GM18526 (cell line): ENCODE data around the gene SCAPER.
A peak's percentile ranks its signal among the peaks of the same experiment; 100 is the strongest.

Experiments used
- POLR2A ChIP-seq: IDR thresholded peaks from 3 replicates; pipeline ENCODE4 v1.6.1; 2011; ENCODE audit not compliant: insufficient read length; ENCODE audit errors: extremely low read depth

The SCAPER gene

DNA sequence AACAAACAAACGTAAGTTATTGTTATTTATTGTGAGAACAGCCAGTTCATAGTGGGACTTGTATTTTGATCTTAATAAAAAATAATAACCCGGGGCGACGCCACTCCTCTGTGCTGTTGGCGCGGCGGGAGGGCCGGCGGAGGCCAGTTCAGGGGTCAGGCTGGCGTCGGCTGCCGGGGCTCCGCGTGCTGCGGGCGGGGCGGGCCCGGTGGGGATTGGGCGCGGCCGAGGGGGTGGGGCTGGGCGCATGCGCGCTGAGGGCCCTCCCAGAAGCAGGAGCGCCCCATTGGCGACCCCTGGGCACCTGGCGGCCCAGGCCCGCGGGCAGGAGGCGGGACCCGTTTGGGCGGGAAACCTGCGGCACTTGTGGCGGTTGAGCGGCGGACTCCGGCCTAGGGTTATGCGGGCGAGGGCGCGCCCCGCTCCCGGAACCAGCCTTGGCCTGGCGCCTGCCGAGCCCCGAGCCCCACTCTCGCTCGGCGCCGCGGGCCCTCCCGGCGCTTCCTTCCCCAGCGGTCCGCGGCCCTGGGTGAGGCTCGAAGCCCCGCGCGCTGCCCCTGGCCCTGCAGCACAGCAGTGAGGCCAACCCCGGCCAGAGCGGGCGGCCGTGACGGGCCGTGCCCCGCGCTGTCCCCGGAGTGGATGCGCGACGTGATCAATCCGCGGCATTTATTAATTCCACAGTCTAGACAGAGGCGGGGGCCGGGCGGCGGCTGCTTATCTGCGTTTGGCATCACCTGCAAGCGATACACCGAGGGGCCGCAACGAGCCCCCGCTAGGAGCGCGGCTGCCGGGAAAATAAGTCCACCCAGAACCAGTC lies 562.5 kb downstream of the SCAPER start:
- TF ChIP-seq POLR2A = no peak

DNA sequence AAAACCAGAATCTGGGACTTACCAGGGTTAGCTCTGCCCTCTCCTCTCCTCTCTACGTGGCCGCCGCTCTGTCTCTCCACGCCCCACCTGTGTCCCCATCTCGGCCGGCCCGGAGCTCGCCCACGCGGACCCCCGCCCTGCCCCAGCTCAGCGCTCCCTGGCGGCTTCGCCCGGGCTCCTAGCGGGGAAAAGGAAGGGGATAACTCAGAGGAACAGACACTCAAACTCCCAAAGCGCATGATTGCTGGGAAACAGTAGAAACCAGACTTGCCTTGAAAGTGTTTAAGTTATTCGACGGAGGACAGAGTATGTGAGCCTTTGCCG lies 563.1 kb downstream of the SCAPER start:
- no peak for TF ChIP-seq POLR2A

DNA sequence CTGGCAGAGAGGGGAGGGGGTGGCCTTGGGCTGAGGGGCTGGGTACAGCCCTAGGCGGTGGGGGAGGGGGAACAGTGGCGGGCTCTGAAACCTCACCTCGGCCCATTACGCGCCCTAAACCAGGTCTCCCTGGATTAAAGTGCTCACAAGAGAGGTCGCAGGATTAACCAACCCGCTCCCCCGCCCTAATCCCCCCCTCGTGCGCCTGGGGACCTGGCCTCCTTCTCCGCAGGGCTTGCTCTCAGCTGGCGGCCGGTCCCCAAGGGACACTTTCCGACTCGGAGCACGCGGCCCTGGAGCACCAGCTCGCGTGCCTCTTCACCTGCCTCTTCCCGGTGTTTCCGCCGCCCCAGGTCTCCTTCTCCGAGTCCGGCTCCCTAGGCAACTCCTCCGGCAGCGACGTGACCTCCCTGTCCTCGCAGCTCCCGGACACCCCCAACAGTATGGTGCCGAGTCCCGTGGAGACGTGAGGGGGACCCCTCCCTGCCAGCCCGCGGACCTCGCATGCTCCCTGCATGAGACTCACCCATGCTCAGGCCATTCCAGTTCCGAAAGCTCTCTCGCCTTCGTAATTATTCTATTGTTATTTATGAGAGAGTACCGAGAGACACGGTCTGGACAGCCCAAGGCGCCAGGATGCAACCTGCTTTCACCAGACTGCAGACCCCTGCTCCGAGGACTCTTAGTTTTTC lies 563.6 kb downstream of the SCAPER start:
- no peak for TF ChIP-seq POLR2A

DNA sequence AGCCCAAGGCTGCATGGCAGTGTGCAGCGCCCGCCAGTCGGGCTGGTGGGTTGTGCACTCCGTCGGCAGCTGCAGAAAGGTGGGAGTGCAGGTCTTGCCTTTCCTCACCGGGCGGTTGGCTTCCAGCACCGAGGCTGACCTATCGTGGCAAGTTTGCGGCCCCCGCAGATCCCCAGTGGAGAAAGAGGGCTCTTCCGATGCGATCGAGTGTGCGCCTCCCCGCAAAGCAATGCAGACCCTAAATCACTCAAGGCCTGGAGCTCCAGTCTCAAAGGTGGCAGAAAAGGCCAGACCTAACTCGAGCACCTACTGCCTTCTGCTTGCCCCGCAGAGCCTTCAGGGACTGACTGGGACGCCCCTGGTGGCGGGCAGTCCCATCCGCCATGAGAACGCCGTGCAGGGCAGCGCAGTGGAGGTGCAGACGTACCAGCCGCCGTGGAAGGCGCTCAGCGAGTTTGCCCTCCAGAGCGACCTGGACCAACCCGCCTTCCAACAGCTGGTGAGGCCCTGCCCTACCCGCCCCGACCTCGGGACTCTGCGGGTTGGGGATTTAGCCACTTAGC lies 564.3 kb downstream of the SCAPER start:
- TF ChIP-seq POLR2A = no peak

DNA sequence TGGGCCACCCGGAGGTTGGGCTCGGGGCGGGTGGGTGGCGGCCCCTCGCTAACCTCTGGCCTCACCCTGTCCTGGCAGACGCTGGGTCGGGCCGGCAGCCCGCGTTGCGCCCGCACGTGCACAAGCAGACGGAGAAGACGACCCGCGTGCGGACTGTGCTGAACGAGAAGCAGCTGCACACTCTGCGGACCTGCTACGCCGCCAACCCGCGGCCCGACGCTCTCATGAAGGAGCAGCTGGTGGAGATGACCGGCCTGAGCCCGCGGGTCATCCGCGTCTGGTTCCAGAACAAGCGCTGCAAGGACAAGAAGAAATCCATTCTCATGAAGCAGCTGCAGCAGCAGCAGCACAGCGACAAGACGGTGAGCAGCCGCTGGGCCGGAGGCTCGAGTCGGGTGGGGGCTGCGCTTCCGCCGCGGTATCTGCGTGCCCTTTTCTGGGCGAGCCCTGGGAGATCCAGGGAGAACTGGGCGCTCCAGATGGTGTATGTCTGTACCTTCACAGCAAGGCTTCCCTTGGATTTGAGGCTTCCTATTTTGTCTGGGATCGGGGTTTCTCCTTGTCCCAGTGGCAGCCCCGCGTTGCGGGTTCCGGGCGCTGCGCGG lies 564.8 kb downstream of the SCAPER start:
- no peak for TF ChIP-seq POLR2A

DNA sequence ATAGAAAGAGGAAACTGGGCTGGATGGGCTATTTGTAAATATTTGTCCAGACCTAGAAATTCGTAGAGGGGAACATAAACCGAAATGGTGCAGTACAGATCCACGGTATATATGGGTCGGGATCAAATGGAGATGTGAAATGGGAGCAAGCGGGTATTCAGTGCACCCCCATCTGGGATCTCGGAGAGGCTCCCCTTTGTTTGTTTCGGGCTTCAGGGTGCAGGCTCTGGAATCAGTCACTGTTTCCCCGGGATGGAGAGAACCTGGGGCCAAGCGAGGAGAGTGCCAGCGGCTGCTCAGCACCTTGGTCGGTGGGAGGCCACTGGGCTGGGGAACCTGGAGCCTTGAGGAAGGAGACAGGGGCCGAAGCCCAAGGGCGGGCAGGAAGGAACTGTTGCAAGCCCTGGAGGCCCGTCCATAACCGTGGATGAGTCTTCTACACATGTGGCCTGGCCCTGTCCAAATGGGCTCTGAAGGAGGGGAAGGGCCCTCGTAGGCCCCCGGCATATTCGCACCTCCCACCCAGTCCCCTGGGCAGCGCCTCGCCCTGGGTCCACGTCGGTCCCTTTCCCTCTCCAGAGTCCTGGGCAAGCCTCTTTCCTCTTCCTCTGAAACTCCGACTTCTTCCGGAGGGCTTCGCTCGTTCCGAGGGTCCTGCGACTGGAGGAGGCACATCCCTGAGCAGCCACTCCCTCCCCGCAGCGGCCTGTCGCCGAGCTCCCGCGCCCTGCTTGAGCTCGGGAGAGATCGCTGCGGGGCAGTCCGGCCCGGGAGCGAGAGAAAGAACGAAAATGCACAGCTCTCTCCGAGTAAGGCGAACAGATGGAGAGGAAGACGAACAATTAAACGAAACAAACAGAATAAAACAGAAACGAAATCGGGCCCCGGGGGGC lies 565.6 kb downstream of the SCAPER start:
- no peak for TF ChIP-seq POLR2A

DNA sequence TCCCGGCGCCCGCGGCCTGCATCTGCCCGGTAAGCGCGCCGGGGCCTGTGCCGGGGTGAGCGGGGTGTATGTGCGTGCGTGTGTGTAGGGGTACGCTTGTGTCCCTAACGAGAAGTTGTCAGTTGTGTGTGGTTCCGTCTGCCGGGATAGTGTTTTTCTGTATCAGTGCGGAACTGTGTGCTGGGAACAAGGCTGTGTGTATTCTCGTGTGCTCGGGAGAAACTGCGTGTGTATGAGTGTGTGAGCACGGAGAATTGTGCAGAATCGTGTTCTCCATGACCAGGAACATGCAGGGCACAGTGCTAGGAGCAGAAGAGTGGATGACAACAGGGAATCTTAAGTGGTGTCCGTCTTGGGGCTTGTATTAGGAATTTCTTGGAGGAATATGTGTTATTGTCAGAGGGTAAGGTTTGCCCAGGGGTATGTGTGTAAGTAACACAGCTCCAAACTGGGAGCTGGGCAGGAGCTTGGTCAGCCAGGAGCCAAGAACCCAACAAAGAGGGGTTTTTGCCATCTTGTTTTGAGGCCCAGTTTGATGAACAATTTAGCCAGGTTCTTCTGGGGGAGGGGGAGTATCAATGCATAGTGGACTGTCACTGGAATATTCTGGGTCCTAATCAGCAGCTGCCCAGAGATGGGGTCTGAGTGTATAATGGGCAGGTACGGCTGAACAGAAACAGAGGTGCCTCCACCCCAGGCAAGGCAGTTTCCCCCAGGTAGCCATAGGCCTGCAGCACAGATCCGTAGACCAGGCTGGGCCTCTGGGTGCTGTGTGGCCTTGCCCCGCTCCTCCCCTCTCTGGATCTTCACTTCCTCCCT lies 566.4 kb downstream of the SCAPER start:
- no peak for TF ChIP-seq POLR2A

DNA sequence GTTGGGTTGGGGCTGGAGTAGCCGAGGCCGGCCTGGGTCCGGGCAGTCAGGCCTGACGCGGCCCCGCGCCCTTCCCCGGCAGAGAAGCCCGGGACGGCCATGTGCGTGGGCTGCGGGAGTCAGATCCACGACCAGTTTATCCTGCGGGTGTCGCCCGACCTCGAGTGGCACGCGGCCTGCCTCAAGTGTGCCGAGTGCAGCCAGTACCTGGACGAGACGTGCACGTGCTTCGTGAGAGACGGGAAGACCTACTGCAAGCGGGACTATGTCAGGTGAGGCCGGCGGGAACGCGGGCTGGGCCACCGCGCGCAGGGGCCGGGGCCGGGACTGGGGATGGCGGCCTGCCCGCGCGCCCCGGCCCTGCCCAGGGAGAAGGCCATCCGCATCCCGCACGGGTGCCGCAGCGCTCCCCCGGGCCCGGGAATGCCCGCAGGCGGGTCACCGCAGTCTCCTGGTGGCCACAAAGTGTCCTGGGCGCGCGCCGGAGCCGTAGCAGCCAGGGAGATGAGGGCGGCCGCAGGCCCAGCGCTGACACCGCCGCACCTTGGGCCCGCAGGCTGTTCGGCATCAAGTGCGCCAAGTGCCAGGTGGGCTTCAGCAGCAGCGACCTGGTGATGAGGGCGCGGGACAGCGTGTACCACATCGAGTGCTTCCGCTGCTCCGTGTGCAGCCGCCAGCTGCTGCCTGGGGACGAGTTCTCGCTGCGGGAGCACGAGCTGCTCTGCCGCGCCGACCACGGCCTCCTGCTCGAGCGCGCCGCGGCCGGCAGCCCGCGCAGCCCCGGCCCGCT lies 567.2 kb downstream of the SCAPER start:
- TF ChIP-seq POLR2A = no peak

DNA sequence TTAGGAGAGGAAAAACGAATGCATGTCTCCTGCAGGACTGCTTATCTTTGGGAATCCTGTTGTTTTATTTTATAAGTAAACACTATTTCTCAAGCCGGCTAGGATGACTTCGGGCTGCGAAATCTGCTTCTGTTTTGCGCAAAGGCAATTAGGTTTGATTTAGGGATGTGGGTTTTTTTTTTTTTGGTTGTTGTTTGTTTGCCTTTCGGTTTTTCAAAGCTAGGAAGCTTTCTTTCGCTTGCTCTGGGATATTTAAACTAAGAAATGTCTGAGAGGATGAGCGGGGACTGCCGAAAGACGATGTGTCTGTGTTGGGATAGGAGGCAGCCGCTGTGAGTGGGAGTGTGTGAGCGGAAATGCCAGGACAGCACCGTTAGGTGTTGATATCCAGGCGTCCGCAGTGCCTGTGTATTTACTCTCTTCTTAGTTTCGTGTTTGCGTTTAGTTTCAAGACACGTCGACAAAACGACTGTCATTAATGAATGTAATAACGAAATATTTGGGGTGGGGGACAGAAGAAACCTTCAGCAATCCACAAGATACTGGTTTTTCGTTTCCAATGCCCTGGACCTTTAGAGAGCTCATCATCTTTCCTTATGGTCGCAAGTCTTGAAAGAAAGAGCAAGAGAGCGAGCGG lies 568.0 kb downstream of the SCAPER start:
- no peak for TF ChIP-seq POLR2A

DNA sequence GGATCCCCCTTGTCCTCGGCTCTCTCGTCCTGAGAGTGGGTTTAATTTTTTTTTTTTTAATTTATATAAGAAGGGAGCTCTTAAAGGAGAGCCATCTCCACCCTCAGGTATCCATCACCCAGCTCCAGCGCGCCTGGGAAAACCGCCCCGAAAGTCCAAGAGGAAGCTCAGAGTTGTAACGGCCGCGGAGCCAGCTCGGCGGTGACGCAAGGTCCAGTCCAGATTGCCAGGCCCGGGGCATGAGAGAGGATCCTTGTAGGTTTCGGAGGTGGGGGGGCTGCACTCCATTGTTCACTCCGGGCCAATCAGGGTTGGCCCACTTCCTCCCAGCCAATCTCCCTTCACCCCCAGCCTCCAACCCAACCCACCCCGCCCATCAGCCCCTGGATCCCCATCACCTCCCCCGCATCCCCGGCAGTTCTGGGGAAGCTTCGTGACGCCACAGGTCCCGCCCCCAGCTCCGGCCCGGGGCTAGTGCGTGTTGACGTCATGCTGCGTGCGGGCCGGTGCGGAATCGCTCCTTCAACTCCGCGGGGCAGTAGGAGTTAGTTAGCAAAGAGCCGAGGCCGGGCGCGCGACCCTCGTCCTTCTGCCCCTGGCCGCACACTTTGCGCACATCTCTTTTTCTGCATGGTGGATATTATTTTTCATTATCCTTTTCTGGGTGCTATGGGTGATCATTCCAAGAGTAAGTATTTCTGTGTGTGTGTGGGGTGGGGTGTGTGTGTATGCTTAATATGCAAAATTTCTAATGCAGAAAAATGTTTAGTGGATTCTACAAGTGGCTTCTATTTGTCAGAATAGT lies 568.7 kb downstream of the SCAPER start, which contains the start of gene ISL2:
ISL2 (plus strand) TSS at position 520 of the 805 bp plus-strand sequence; CDS start at position 631, 111 bp downstream.
- peak; percentile 71 for TF ChIP-seq POLR2A

DNA sequence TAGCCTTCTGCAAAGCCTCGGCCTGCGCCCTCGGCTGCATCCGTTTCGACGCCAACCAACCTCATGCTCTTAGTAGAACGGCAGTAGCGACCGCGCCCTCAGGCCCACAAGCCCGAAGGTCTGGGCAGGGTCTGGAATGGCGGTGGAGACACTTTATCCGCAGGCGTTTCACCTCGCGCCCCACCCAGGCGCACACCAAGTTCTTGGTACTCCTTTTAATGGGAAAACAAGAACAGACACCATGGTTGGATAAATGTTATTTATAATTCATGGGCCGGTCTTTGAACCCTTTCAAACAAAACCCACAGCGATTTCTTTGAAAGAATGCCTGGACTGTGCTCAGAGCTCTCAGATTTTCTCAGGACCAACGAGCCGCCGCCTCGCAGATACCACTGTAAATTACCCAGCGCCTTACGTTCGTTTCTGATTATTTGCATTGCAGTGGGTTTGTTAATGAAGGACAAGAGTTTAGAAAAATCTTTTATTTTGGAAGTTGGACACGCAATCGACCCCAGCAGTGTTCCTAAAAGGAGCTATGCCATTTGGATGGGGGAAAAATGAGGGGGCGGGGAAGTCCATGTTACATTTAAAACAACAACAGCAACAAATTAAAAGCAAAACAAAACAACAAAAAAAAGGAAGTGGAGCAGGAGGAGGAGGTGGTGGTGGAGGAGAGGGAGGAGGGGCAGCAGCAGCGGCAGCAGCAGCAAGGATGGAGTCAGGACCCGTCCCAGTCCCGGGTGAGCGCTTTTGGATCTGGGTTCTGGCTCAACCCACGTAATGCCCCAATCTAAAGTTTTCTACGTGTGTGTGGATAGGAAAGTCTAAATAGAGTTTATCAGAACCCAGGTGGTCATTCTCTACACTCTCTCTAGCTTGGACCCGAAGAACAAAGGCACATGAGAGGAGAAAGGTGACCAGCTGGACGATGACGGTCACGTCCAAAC lies 569.6 kb downstream of the SCAPER start:
- no peak for TF ChIP-seq POLR2A
